Ovary (tissue), 3 donors: ENCODE results near the gene ATP6V0A4.

Experiments used
- CTCF ChIP-seq, 3 donors: fragments of 450-650 bp in 2 of 3; fragments of 200-600 bp in 1 of 3; IDR thresholded peaks; one replicate each; pipeline versions ENCODE4 v1.5.1 to v1.8.0; 2016 to 2022; ENCODE audit warnings: antibody characterized with exemption in 3 of 3, mild to moderate bottlenecking in 1 of 3
- EP300 ChIP-seq: sonication (generic); formaldehyde crosslinking; IDR thresholded peaks from one replicate; pipeline ENCODE4 v1.6.1; 2017; ENCODE audit warnings: antibody characterized with exemption
- POLR2A ChIP-seq: fragments of 450-650 bp; IDR thresholded peaks from one replicate; pipeline ENCODE4 v1.6.1; 2017; ENCODE audit warnings: antibody characterized with exemption, mild to moderate bottlenecking, moderate library complexity
- donor health status: DM: no; HTN: no; CAD: no.

DNA sequence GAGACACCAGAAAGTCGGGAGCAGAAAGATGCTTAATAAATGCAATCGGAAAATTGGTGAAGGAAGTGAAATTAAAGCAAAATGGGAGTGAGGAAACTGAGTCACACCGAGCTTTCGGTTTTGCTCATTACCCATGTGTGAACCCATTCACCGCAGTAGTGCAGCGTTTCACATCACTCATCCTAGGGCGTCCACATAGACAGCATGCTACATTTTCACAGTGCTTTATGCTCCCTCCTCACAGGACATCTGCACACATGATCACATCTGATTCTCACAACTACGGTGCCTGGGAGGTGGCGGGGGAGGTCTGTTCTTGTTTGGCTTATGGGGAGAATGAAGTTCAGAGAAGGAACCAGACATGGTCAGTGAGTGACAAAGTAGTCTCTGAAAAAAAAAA is 36.6 kb upstream of the ATP6V0A4 start:
- TF ChIP-seq POLR2A (no peak), EP300 (no peak), CTCF (IDR thresholded peaks at IDR 0.05) (no peak)
